Mucosa of descending colon (tissue), 3 donors: ENCODE measurements around the gene RGL3. TPM values are rescaled to one million over a fixed set of nuclear protein-coding genes. Genes with fewer than 3 reads are reported as not detected.

ENCODE experiments used
- ATAC-seq: fragments of 200-7000 bp; cut with Tn5 transposase; one replicate; pipeline ENCODE4 v1.9.1; 2020; ENCODE audit warnings: mild to moderate bottlenecking, moderate library complexity
- DNase-seq, 3 donors: peaks; one replicate each; pipeline ENCODE4 v3.0.0-alpha.2; 2020
- H3K36me3 ChIP-seq: fragments of 200-600 bp; one replicate; pipeline ENCODE4 v1.8.0; 2021; ENCODE audit warnings: low read depth, mild to moderate bottlenecking
- H3K4me1 ChIP-seq: fragments of 200-600 bp; one replicate; pipeline ENCODE4 v1.8.0; 2021; ENCODE audit warnings: low read depth, mild to moderate bottlenecking
- H3K4me3 ChIP-seq: fragments of 200-600 bp; one replicate; pipeline ENCODE4 v1.8.0; 2021; ENCODE audit warnings: mild to moderate bottlenecking
- H3K9me3 ChIP-seq: fragments of 200-600 bp; one replicate; pipeline ENCODE4 v1.8.0; 2021; ENCODE audit warnings: mild to moderate bottlenecking
- intact Hi-C, 2 donors: fragments of 100-400 bp; cut with DNase I in 1 of 2; cut with micrococcal nuclease in 1 of 2; formaldehyde crosslinking; loops; one replicate each; pipeline versions ENCODE4 v1.11.0 to v1.11.1; 2022; cut with DNase I, micrococcal nuclease
- total RNA-seq, 3 donors: library from RNA; stranded (reverse); fragmentation: NEBNext Ultra II Directional in 2 of 3; extraction: Animal tissue kit (Norgen Biotek cat#: 25700) in 2 of 3; gene quantifications; one replicate each; pipeline versions ENCODE4 v1.2.1 to v1.2.4, GENCODE V29; 2021 to 2023
- TF ChIP-seq, protein P1 (sequence below): fragments of 200-600 bp; IDR thresholded peaks from one replicate; pipeline ENCODE4 v1.8.0; 2022; ENCODE audit warnings: antibody characterized with exemption, mild to moderate bottlenecking
- donor health status: DM: no; HTN: no; CAD: no; lungs with moderate emphysema.
- donor health status: DM: no; HTN: no; CAD: no.
- donor health status: DM: no; HTN: yes; CAD: no.

The RGL3 gene
- total RNA-seq, 3 donors from 2014 or later, result 10.7 to 15.1 (median 11.0) TPM

DNA sequence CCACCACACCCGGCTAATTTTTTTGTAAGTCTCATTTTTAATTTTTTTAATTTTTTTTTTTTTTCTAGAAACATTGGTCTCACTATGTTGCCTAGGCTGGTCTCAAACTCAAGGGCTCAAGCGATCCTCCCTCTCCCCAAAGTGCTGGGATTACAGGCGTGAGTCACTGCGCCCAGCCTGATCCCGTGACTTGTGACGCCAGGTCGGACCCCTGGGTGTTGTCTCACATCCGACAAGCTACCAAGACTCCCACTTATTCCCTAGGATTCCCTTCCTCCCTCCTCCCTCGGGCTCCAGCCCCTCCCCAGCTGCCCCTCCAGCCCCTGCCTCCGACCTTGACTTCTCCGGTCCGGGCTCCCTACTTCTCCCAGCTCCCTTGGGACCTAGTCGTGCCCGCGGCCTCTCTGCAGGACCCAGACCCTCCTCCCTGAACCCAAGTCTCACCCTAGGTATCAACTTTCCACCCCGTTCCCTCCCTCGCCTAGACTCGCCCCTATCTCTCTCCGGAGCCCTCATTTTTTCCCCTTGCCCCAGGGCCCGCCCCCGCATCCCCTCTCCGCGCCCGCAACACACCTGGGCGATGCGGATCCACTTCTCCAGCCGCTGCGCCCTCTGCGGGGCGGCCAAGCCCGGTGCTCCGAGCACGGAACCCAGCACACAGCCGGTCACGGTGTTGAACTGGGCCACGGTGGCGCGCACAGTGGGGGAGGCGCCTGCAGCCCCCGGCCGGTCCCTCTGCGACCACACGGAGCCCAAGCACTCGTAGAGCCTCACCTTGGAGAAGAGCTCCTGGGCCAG lies 13.1 kb downstream of the RGL3 start:
- ATAC-seq (no peak), DNase-seq (no peak)
- H3K9me3 ChIP-seq, result no peaks in the 10 kb centered on the region
- intact Hi-C loops, result no loop called here
- TF ChIP-seq, protein P1, sequence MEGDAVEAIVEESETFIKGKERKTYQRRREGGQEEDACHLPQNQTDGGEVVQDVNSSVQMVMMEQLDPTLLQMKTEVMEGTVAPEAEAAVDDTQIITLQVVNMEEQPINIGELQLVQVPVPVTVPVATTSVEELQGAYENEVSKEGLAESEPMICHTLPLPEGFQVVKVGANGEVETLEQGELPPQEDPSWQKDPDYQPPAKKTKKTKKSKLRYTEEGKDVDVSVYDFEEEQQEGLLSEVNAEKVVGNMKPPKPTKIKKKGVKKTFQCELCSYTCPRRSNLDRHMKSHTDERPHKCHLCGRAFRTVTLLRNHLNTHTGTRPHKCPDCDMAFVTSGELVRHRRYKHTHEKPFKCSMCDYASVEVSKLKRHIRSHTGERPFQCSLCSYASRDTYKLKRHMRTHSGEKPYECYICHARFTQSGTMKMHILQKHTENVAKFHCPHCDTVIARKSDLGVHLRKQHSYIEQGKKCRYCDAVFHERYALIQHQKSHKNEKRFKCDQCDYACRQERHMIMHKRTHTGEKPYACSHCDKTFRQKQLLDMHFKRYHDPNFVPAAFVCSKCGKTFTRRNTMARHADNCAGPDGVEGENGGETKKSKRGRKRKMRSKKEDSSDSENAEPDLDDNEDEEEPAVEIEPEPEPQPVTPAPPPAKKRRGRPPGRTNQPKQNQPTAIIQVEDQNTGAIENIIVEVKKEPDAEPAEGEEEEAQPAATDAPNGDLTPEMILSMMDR, result no peak
- no peak overlapping the region for H3K4me3 ChIP-seq
- H3K36me3 ChIP-seq, result no peaks in the 10 kb centered on the region
- H3K4me1 ChIP-seq, result no peaks in the 10 kb centered on the region

DNA sequence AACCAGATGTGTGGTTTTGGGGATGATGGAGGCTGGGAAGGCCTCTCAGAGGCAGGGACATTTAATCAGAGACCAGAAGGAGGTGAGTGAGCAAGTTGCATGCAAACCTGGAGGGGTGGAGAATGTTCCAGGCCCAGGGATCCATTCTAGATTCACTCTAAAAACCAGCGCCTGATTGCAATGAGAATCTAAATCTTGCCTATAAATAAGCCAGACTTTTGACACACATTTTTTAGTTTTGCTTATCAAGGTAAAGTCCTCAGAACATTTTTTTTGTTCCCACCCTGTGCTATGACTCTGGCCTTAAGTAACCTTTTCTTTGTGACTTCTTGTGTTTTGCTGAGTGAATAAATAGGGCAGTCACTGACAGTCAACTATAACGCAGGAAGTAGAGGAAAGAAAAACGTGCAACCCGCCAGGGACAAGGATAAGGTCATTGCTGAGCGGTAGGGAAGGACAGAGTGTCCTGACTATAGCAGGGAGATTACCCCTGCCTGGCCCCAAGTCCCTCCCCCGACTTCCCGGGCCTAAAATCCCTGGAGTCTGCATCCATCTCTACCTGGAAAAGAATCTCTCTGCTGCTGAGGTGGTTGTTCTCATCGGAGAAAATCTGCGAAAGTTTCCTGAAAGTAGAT lies 14.4 kb downstream of the RGL3 start:
- DNase-seq, result no peak
- no peaks in the 10 kb centered on the region for H3K36me3 ChIP-seq
- no peak for ATAC-seq
- TF ChIP-seq, protein P1, result no peak
- H3K4me1 ChIP-seq, result no peaks in the 10 kb centered on the region
- intact Hi-C loops, result no loop called here
- H3K4me3 ChIP-seq, result no peak overlapping the region
- H3K9me3 ChIP-seq, result no peaks in the 10 kb centered on the region

DNA sequence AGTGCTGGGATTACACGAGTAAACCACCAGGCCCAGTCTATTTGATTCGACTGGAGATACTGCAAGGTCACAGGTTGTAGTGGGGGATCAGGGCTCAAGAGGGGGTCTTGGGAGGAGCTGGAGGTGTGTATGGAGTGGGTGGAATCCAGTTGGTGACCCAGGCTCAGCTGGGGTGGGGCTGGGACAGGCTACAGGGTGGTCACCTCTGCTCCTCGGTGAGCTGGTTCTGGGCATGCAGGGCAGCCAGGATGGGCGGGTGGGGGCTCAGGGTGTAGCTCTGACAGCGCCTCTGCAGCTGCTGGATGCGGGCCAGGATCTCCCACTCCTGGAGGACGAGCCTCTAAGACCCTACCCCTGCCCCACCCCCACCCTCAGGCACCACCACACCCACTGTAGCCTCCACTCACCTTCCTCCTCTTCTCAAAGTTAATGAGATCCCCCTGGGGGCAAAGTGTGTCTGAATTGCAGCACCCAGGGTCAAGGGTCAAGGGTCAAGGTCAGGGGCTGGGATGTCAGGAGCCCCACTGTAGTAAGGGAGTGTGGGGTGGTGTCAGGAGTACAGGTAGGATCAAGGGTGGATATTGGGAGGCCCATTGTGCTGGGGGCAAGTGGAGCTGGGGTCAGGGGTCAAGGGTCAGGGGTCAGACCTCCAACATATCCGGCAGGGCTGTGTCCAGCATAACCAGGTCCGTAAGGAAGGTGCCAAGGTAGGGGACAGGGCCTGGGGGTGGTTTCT lies 17.1 kb downstream of the RGL3 start:
- intact Hi-C loops, result no loop called here
- DNase-seq (no peak), ATAC-seq (no peak)
- no peaks in the 10 kb centered on the region for H3K9me3 ChIP-seq
- no peaks in the 10 kb centered on the region for H3K36me3 ChIP-seq
- no peaks in the 10 kb centered on the region for H3K4me1 ChIP-seq
- no peak overlapping the region for H3K4me3 ChIP-seq
- TF ChIP-seq, protein P1, result no peak

DNA sequence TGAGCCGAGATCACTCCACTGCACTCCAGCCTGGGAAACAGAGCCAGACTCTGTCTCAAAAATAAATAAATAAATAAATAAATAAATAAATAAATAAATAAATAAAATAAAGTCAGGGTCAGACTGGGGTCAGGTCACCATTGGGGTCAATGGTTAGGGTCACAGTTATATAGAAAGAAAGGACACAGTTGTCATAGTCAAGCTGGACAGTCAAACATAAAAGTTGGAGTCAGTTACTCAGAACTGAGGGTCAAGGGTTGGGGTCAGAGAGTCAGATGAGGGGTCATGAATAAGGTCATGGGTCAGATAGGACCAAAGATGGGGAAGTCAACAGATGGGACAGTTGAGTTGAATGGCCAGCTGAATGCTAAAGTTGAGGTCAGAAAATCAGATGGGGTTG lies 18.3 kb downstream of the RGL3 start:
- Histone ChIP-seq H3K4me1 (no peaks in the 10 kb centered on the region), H3K9me3 (no peaks in the 10 kb centered on the region), H3K4me3 (no peak overlapping the region), H3K36me3 (no peaks in the 10 kb centered on the region)
- intact Hi-C loops, result no loop called here
- DNase-seq (no peak), ATAC-seq (no peak)
- TF ChIP-seq, protein P1, result no peak

DNA sequence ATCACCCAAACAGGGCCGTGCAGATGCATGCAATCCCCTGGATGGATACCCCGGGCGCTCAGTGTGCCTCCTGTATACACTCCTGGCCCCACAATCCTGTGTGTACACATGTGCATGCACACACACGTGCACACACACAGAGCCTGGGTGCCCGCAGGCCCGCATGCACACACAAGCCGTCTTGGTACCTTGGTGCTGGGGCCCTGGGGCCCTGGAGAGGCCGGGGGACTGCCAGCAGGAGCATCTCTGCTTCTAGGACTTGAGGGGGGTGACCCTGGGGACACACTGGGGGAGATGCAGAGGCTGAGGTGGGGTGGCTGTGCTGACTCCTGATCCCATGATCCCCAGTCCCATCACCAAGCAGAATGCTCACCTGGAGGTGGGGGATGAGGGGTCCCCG lies 19.4 kb downstream of the RGL3 start:
- H3K4me3 ChIP-seq, result no peak overlapping the region
- DNase-seq, result no peak
- H3K36me3 ChIP-seq, result no peaks in the 10 kb centered on the region
- TF ChIP-seq, protein P1, result no peak
- ATAC-seq, result no peak
- intact Hi-C loops, result no loop called here
- H3K9me3 ChIP-seq, result no peaks in the 10 kb centered on the region
- no peaks in the 10 kb centered on the region for H3K4me1 ChIP-seq
